Loucy (cell line): Measurements from ENCODE around the gene RPL38.

Experiments used
- EZH2phosphoT487 ChIP-seq: fragments of 200-600 bp; IDR thresholded peaks from 2 replicates; pipeline ENCODE4 v1.6.1; 2018; ENCODE audit warnings: antibody characterized with exemption, mild to moderate bottlenecking, moderate library complexity, borderline replicate concordance
- TF ChIP-seq, protein P1 (sequence below): fragments of 200-600 bp; sonication (generic); conservative IDR thresholded peaks from 2 replicates; pipeline ENCODE4 v1.5.1; 2014; ENCODE audit warnings: mild to moderate bottlenecking, antibody characterized with exemption, low read length

DNA sequence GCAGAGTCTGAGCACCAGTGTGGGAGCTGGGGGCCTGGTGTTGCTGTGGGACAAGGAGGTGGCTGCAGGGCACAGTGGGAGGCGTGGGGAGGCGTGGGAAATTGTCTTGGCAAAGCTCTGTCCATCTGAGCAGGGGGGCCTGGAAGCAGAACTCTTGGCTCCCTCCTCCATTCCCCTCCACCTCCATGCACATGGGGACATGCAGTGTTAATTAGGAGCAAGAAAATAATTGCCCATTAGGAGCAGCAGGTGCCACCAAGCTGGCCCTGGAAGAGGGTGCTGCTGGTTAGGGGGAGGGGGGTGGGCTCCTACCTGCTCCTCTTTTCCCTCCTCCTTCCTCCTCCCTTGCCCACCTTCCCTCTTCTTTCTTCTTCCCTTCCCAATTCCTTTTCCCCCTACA lies 14.4 kb downstream of the RPL38 start:
- no peak for TF ChIP-seq EZH2phosphoT487
- TF ChIP-seq, protein P1, sequence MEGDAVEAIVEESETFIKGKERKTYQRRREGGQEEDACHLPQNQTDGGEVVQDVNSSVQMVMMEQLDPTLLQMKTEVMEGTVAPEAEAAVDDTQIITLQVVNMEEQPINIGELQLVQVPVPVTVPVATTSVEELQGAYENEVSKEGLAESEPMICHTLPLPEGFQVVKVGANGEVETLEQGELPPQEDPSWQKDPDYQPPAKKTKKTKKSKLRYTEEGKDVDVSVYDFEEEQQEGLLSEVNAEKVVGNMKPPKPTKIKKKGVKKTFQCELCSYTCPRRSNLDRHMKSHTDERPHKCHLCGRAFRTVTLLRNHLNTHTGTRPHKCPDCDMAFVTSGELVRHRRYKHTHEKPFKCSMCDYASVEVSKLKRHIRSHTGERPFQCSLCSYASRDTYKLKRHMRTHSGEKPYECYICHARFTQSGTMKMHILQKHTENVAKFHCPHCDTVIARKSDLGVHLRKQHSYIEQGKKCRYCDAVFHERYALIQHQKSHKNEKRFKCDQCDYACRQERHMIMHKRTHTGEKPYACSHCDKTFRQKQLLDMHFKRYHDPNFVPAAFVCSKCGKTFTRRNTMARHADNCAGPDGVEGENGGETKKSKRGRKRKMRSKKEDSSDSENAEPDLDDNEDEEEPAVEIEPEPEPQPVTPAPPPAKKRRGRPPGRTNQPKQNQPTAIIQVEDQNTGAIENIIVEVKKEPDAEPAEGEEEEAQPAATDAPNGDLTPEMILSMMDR: no peak
